Measurements from ENCODE around the gene STXBP5.

Gene STXBP5

GRCh38 chr6:147397306-147397705, 193.1 kb downstream of the STXBP5 start:
- in situ Hi-C loops (cut with MboI; ENCODE audit: low pct_unique_long_range_greater_than_20kb, low sequenced_read_pairs, unreplicated experiment), result no loop called here
- DNase-seq (ENCODE audit: low spot score), result no peak
- no peak for TF ChIP-seq CTCF (IDR thresholded peaks at IDR 0.05; ENCODE audit: extremely low read depth, insufficient read depth, missing control alignments)

GRCh38 chr6:147400968-147401367, 196.8 kb downstream of the STXBP5 start:
- TF ChIP-seq CTCF (IDR thresholded peaks at IDR 0.05; ENCODE audit: extremely low read depth, insufficient read depth, missing control alignments), result no peak
- DNase-seq (ENCODE audit: low spot score), result no peak
- in situ Hi-C loops (cut with MboI; ENCODE audit: low pct_unique_long_range_greater_than_20kb, low sequenced_read_pairs, unreplicated experiment), result no loop called here

- no peak for DNase-seq (ENCODE audit: low spot score)
- no peak for TF ChIP-seq CTCF (IDR thresholded peaks at IDR 0.05; ENCODE audit: extremely low read depth, insufficient read depth, missing control alignments)
- in situ Hi-C loops (cut with MboI; ENCODE audit: low pct_unique_long_range_greater_than_20kb, low sequenced_read_pairs, unreplicated experiment), result no loop called here
Measured at GRCh38 chr6:147401779-147402178, 197.6 kb downstream of the STXBP5 start.

- TF ChIP-seq CTCF (IDR thresholded peaks at IDR 0.05; ENCODE audit: extremely low read depth, insufficient read depth, missing control alignments), result no peak
- no peak for DNase-seq (ENCODE audit: low spot score)
- in situ Hi-C loops (cut with MboI; ENCODE audit: low pct_unique_long_range_greater_than_20kb, low sequenced_read_pairs, unreplicated experiment), result no loop called here
Measured at GRCh38 chr6:147406783-147407182, 202.6 kb downstream of the STXBP5 start.

- TF ChIP-seq CTCF (IDR thresholded peaks at IDR 0.05; ENCODE audit: extremely low read depth, insufficient read depth, missing control alignments), result no peak
- in situ Hi-C loops (cut with MboI; ENCODE audit: low pct_unique_long_range_greater_than_20kb, low sequenced_read_pairs, unreplicated experiment), result no loop called here
- no peak for DNase-seq (ENCODE audit: low spot score)
Measured at GRCh38 chr6:147407571-147407970, 203.4 kb downstream of the STXBP5 start.

GRCh38 chr6:147416622-147417021, 212.4 kb downstream of the STXBP5 start:
- in situ Hi-C loops (cut with MboI; ENCODE audit: low pct_unique_long_range_greater_than_20kb, low sequenced_read_pairs, unreplicated experiment), result no loop called here
- no peak for TF ChIP-seq CTCF (IDR thresholded peaks at IDR 0.05; ENCODE audit: extremely low read depth, insufficient read depth, missing control alignments)
- DNase-seq (ENCODE audit: low spot score), result no peak

GRCh38 chr6:147417954-147418353, 213.7 kb downstream of the STXBP5 start:
- no peak for TF ChIP-seq CTCF (IDR thresholded peaks at IDR 0.05; ENCODE audit: extremely low read depth, insufficient read depth, missing control alignments)
- no peak for DNase-seq (ENCODE audit: low spot score)
- in situ Hi-C loops (cut with MboI; ENCODE audit: low pct_unique_long_range_greater_than_20kb, low sequenced_read_pairs, unreplicated experiment), result no loop called here
